ENCODE results near the gene RFXANK. TPM values are rescaled to one million over a fixed set of nuclear protein-coding genes. Genes with fewer than 3 reads are reported as not detected.
A peak's percentile ranks its signal among the peaks of the same experiment; 100 is the strongest.

The RFXANK gene
- total and polyA plus RNA-seq, 9 of the 15 experiments (the other 6 are each of a cell fraction or from before 2014, with no cell fraction given): 68.6 to 181 (median 150) TPM

DNA sequence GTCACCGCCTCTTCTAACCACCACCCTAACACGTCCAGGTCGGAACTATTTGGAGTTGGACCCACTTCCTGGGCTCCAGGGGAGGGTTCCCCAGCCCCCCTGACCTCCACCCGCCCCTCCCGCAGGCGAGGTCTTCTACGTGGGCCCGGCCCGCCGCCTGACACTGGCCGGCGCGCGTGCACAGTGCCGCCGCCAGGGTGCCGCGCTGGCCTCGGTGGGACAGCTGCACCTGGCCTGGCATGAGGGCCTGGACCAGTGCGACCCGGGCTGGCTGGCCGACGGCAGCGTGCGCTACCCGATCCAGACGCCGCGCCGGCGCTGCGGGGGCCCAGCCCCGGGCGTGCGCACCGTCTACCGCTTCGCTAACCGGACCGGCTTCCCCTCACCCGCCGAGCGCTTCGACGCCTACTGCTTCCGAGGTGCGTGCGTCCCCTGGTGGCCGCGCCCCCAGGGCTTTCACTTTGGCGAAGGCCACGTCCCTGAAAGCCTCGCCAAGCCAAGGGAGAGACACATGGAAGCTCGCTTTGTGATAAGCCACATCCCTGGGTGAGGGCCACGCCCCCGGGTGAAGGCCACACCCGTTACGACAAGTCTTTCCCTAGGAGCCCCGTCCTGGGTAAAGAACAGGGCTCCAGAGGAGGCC is 32.9 kb downstream of the RFXANK start (continued):
- TF ChIP-seq ZNF584 (CRISPR knock-in tag; IDR thresholded peaks at IDR 0.05; ENCODE audit: low read depth) (no peak), LCOR (CRISPR knock-in tag; IDR thresholded peaks at IDR 0.05) (0 out of 2 replicates have a peak, but pooled peaks have one; percentile 36), XRCC3 (IDR thresholded peaks at IDR 0.05) (no peak), ZNF41 (CRISPR knock-in tag; conservative IDR thresholded peaks at IDR 0.05) (no peak), BRF1 (IDR thresholded peaks at IDR 0.05; ENCODE audit: borderline replicate concordance, extremely low read depth, insufficient read length) (no peak), DIDO1 (tag; IDR thresholded peaks at IDR 0.05; ENCODE audit: low read depth) (no peak), TAF1 (IDR thresholded peaks at IDR 0.05; ENCODE audit: control insufficient read depth, extremely low read depth, insufficient read depth, low read length, severe bottlenecking) (no peak), KLF13 (tag; IDR thresholded peaks at IDR 0.05; ENCODE audit: borderline replicate concordance, low read depth) (peak; percentile 72), ZKSCAN1 (IDR thresholded peaks at IDR 0.05; ENCODE audit: low read depth, low read length) (no peak), ZNF197 (CRISPR knock-in tag; IDR thresholded peaks at IDR 0.05; ENCODE audit: low read depth) (no peak), ZNF239 (CRISPR knock-in tag; IDR thresholded peaks at IDR 0.05) (no peak), RCOR1 (IDR thresholded peaks at IDR 0.05; ENCODE audit: borderline replicate concordance in 1 of 2, low read depth in 2 of 2, low read length in 2 of 2) (peak in 1 of 2 experiments; percentile 67; a peak in 2 of 4 replicates), MYC (IDR thresholded peaks at IDR 0.05; ENCODE audit: low read depth, low read length) (peak; percentile 93), MYC (CRISPR knock-in tag; IDR thresholded peaks at IDR 0.05; ENCODE audit: borderline replicate concordance, low read depth) (no peak), HNRNPUL1 (IDR thresholded peaks at IDR 0.05; ENCODE audit: low read length) (no peak), HDAC2 (IDR thresholded peaks at IDR 0.05) (0 out of 2 replicates have a peak, but pooled peaks have one; percentile 20), FOXA3 (CRISPR knock-in tag; conservative IDR thresholded peaks at IDR 0.05 in 1 of 2, IDR thresholded peaks at IDR 0.05 in 1 of 2) (peak in 1 of 2 experiments; percentile 87; a peak in 2 of 4 replicates), SIRT6 (IDR thresholded peaks at IDR 0.05; ENCODE audit: low read depth, low read length) (no peak), ZNF707 (CRISPR knock-in tag; conservative IDR thresholded peaks at IDR 0.05) (no peak), PHF8 (IDR thresholded peaks at IDR 0.05; ENCODE audit: borderline replicate concordance, low read length) (peak; percentile 55; the same call in 1 of the 2 replicates), ESRRA (IDR thresholded peaks at IDR 0.05; ENCODE audit: borderline replicate concordance, low read depth) (peak; percentile 70; the same call in 1 of the 2 replicates)
- TF ChIP-seq, protein P1, sequence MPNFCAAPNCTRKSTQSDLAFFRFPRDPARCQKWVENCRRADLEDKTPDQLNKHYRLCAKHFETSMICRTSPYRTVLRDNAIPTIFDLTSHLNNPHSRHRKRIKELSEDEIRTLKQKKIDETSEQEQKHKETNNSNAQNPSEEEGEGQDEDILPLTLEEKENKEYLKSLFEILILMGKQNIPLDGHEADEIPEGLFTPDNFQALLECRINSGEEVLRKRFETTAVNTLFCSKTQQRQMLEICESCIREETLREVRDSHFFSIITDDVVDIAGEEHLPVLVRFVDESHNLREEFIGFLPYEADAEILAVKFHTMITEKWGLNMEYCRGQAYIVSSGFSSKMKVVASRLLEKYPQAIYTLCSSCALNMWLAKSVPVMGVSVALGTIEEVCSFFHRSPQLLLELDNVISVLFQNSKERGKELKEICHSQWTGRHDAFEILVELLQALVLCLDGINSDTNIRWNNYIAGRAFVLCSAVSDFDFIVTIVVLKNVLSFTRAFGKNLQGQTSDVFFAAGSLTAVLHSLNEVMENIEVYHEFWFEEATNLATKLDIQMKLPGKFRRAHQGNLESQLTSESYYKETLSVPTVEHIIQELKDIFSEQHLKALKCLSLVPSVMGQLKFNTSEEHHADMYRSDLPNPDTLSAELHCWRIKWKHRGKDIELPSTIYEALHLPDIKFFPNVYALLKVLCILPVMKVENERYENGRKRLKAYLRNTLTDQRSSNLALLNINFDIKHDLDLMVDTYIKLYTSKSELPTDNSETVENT (CRISPR knock-in tag; IDR thresholded peaks at IDR 0.05): 0 out of 2 replicates have a peak, but pooled peaks have one; percentile 42
- TF ChIP-seq, protein P2, sequence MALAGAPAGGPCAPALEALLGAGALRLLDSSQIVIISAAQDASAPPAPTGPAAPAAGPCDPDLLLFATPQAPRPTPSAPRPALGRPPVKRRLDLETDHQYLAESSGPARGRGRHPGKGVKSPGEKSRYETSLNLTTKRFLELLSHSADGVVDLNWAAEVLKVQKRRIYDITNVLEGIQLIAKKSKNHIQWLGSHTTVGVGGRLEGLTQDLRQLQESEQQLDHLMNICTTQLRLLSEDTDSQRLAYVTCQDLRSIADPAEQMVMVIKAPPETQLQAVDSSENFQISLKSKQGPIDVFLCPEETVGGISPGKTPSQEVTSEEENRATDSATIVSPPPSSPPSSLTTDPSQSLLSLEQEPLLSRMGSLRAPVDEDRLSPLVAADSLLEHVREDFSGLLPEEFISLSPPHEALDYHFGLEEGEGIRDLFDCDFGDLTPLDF (CRISPR knock-in tag; IDR thresholded peaks at IDR 0.05): peak; percentile 94
- TF ChIP-seq, protein P3, sequence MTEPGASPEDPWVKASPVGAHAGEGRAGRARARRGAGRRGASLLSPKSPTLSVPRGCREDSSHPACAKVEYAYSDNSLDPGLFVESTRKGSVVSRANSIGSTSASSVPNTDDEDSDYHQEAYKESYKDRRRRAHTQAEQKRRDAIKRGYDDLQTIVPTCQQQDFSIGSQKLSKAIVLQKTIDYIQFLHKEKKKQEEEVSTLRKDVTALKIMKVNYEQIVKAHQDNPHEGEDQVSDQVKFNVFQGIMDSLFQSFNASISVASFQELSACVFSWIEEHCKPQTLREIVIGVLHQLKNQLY (CRISPR knock-in tag; conservative IDR thresholded peaks at IDR 0.05): 0 out of 4 replicates have a peak, but pooled peaks of 1 of the 2 experiments have one; percentile 78

Measured in K562 (cell line).